WTC11 (cell line): Measurements from ENCODE around the gene TROAP.

Experiments
- CBFB ChIP-seq: sonication (generic); formaldehyde crosslinking; IDR thresholded peaks from 2 replicates; pipeline ENCODE4 v1.8.1; 2022; ENCODE audit warnings: mild to moderate bottlenecking, low read depth, missing genetic modification reagents
- CTCF ChIP-seq: fragments of 200-600 bp; IDR thresholded peaks from 2 replicates; pipeline ENCODE4 v1.8.0; 2022; ENCODE audit warnings: antibody characterized with exemption
- ESRRA ChIP-seq: sonication (generic); formaldehyde crosslinking; IDR thresholded peaks from 2 replicates; pipeline ENCODE4 v1.8.1; 2022; ENCODE audit warnings: mild to moderate bottlenecking, missing genetic modification reagents, borderline replicate concordance
- FOXJ3 ChIP-seq: sonication (generic); formaldehyde crosslinking; IDR thresholded peaks from 2 replicates; pipeline ENCODE4 v1.9.0; 2021; ENCODE audit warnings: missing genetic modification reagents, mild to moderate bottlenecking, borderline replicate concordance
- GTF2I ChIP-seq: fragments of 250-450 bp; sonication (Bioruptor Pico); conservative IDR thresholded peaks from 2 replicates; pipeline ENCODE4 v1.4.0; 2021; ENCODE audit warnings: mild to moderate bottlenecking
- MLX ChIP-seq: sonication (generic); formaldehyde crosslinking; IDR thresholded peaks from 2 replicates; pipeline ENCODE4 v1.8.1; 2023; ENCODE audit warnings: mild to moderate bottlenecking, missing genetic modification reagents, moderate library complexity
- USF2 ChIP-seq: sonication (generic); formaldehyde crosslinking; IDR thresholded peaks from 2 replicates; pipeline ENCODE4 v1.8.1; 2023; ENCODE audit warnings: mild to moderate bottlenecking, missing genetic modification reagents, moderate library complexity
- ZNF263 ChIP-seq: sonication (generic); formaldehyde crosslinking; IDR thresholded peaks from 2 replicates; pipeline ENCODE4 v1.8.1; 2022; ENCODE audit warnings: low read depth, mild to moderate bottlenecking, moderate library complexity, missing genetic modification reagents
- TF ChIP-seq, protein P1 (sequence below): sonication (generic); formaldehyde crosslinking; conservative IDR thresholded peaks from 2 replicates; pipeline ENCODE4 v1.8.1; 2023; ENCODE audit warnings: mild to moderate bottlenecking, low read depth, missing genetic modification reagents, moderate library complexity

- no peak for TF ChIP-seq USF2 (CRISPR knock-in tag)
- no peak for TF ChIP-seq CBFB (CRISPR knock-in tag)
- no peak for TF ChIP-seq CTCF
- no peak for TF ChIP-seq MLX
- TF ChIP-seq, protein P1, sequence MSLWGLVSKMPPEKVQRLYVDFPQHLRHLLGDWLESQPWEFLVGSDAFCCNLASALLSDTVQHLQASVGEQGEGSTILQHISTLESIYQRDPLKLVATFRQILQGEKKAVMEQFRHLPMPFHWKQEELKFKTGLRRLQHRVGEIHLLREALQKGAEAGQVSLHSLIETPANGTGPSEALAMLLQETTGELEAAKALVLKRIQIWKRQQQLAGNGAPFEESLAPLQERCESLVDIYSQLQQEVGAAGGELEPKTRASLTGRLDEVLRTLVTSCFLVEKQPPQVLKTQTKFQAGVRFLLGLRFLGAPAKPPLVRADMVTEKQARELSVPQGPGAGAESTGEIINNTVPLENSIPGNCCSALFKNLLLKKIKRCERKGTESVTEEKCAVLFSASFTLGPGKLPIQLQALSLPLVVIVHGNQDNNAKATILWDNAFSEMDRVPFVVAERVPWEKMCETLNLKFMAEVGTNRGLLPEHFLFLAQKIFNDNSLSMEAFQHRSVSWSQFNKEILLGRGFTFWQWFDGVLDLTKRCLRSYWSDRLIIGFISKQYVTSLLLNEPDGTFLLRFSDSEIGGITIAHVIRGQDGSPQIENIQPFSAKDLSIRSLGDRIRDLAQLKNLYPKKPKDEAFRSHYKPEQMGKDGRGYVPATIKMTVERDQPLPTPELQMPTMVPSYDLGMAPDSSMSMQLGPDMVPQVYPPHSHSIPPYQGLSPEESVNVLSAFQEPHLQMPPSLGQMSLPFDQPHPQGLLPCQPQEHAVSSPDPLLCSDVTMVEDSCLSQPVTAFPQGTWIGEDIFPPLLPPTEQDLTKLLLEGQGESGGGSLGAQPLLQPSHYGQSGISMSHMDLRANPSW (CRISPR knock-in tag): no peak
- TF ChIP-seq ESRRA: no peak
- no peak for TF ChIP-seq FOXJ3 (CRISPR knock-in tag)
- no peak for TF ChIP-seq GTF2I (CRISPR knock-in tag)
- TF ChIP-seq ZNF263 (CRISPR knock-in tag): no peak
These were observed 23.7 kb downstream of the TROAP start, which contains the start of gene DNAJC22 for GRCh38 chr12:49346659-49347310.
